Adrenal gland (tissue), 5 donors: Measurements from ENCODE around the gene XCR1.

Experiments
- POLR2A ChIP-seq, 2 donors: fragments of 450-650 bp; IDR thresholded peaks; one replicate each; pipeline ENCODE4 v1.6.1; 2017; ENCODE audit warnings: antibody characterized with exemption in 2 of 2, mild to moderate bottlenecking in 2 of 2, moderate library complexity in 1 of 2
- TF ChIP-seq, protein P1 (sequence below), 6 experiments: fragments of 450-650 bp in 4 of 6; fragments of 200-600 bp in 2 of 6; sonication (generic) in 1 of 6; IDR thresholded peaks; 1 replicate in 5 of 6; 2 replicates in 1 of 6; pipeline versions ENCODE4 v1.5.1 to v1.8.0; 2016 to 2021; ENCODE audit warnings: antibody characterized with exemption in 6 of 6, mild to moderate bottlenecking in 2 of 6, moderate library complexity in 1 of 6
- donor health status: DM: no; HTN: no; CAD: no.

DNA sequence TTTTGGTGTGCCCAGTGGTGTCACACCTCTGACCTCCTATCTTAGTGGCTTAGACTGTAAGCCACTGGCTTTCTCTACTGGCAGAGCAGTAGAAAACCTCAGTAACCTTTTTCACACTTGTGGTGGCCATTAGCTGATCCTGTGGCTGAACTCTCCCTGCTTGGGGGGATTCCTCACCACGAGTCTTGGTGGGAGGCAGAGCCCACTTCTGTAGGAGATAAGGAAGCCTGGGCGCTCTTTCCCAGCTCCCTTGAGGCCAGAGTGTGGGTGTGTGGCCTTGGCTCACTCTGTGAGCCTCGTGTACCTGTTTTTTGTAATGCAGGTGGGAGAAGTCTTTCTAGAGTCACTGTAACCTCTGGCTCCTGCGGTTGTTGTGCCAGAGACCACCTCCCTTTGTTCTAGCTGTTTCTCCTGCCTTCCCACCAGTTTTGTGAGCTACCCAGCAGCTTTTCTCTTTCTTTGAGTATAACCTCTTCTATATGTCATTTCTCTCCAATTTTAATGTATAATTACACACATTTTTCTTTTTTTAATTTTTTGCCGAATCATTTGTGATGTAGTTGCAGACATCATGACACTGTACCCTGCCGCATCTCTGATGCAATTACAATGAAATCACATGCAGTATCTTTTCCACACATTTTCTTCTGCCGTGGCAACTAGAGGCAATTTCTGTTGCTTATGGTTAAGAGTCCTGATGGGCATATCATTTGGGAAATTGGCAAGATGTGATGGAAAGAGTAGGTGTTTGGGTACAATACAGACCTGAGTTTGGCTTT, 13.8 kb downstream of the XCR1 start:
- TF ChIP-seq, protein P1, sequence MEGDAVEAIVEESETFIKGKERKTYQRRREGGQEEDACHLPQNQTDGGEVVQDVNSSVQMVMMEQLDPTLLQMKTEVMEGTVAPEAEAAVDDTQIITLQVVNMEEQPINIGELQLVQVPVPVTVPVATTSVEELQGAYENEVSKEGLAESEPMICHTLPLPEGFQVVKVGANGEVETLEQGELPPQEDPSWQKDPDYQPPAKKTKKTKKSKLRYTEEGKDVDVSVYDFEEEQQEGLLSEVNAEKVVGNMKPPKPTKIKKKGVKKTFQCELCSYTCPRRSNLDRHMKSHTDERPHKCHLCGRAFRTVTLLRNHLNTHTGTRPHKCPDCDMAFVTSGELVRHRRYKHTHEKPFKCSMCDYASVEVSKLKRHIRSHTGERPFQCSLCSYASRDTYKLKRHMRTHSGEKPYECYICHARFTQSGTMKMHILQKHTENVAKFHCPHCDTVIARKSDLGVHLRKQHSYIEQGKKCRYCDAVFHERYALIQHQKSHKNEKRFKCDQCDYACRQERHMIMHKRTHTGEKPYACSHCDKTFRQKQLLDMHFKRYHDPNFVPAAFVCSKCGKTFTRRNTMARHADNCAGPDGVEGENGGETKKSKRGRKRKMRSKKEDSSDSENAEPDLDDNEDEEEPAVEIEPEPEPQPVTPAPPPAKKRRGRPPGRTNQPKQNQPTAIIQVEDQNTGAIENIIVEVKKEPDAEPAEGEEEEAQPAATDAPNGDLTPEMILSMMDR (IDR thresholded peaks at IDR 0.05): no peak
- no peak for TF ChIP-seq POLR2A (IDR thresholded peaks at IDR 0.05)
